ENCODE data around the gene DSCAM.

DSCAM gene

DNA sequence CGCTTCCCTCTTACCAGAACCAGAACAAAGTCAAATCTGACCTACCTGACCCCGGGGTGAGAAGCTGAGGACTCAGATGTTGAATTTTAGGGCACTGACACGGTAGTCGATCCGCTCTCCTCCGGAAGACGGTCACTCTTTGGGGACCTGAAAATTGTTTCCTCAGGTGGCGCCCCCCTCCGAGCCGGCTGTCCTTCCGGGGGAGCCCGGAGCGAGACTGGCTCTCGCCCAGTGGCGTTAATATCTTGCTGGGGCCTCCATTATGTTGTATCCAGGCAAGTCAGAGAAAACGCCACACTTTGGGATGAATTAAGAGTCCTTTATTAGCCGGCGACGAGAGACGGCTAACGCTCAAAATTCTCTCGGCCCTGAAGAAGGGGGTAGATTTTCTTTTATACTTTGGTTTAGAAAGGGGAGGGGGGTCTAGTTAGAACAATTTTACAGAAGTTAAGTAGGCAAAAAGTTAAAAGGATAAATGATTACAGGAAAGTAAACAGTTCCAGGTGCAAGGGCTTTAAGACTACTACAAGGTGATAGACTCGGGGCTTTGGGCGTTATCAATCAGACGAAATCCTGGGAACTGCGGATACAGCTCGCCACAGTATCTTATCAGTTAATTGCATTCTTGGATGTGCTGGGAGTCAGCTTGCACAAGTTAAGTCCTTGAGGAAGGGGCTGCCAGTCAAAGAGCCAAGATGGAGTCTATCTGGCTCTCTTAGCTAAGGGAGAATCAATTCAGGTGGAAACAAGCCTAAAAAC, 269.5 kb downstream of the DSCAM start:
- FAIRE-seq (no peak), DNase-seq (ENCODE audit: insufficient read length) (no peak)
- TF ChIP-seq TAF1 (IDR thresholded peaks at IDR 0.05; ENCODE audit: borderline replicate concordance, low read depth, low read length): no peak

DNA sequence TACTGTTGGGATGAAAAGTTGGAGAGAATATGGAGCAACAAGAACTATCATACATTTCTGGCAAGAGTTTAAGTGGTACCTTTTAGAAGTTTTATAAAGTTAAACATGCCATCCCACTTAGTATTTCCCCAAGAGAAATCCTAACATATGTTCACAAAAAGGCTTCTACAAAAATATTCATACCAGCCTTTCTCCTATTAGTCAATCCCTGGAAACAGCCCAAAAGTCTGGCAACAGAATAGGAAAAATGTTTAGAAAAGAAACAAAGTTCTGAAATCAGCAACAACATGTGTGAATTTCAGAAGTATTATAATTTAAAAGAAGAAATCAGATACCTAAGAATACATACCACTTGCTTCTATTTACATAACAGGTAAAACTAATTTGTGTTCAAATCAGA, 271.0 kb downstream of the DSCAM start:
- DNase-seq (ENCODE audit: insufficient read length): no peak
- FAIRE-seq: no peak

DNA sequence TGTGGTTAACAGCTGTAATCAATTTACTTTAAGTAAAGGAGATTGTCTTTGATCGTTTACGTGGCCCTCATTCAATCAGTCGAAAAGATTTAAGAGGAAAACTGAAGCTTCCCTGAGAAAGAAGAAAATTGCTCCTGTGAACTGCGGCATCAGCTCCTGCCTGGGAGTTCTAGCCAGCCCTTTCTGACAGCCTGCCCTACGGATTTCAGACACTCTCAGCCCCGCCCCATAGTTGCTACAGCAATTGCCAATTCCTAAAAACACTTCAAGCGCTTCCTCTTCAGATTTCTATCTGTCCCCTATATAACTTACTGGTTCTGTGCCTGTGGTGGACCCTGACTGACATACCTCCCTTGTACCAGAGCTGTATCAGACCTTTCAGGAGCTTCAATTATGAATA, 277.6 kb downstream of the DSCAM start:
- no peak for FAIRE-seq
- TF ChIP-seq POLR2A (IDR thresholded peaks at IDR 0.05; ENCODE audit: low read depth, low read length): no peak
- no peak for TF ChIP-seq POLR2AphosphoS5 (IDR thresholded peaks at IDR 0.05; ENCODE audit: low read depth, low read length)
- no peak for TF ChIP-seq TAF1 (IDR thresholded peaks at IDR 0.05; ENCODE audit: borderline replicate concordance, low read depth, low read length)
- DNase-seq (ENCODE audit: insufficient read length): no peak

More for the DNA sequence above, 271.0 kb downstream of the DSCAM start:
- TF ChIP-seq POLR2A (IDR thresholded peaks at IDR 0.05; ENCODE audit: low read depth, low read length): no peak

DNA sequence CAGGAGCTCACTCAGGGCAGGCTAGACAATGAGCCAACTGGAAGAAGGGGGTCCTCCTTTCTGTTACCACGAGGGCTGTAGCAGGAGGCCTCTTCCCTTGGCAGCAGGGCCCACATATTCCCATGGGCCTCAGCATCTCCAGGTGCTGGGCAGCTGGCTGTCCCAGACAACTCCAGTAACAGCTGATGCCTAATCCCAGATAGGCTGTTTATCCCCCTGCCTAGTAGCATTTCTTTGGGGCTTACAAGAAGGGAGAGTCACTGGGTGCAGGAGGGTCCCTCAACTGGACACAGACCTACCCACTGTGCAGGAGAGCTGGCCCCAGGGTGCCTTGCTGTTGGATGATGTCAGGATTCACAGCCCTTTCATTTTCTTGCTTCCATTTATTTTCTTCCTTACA, 278.2 kb downstream of the DSCAM start:
- FAIRE-seq (no peak), DNase-seq (ENCODE audit: insufficient read length) (no peak)
- TF ChIP-seq POLR2A (IDR thresholded peaks at IDR 0.05; ENCODE audit: low read depth, low read length): no peak

DNA sequence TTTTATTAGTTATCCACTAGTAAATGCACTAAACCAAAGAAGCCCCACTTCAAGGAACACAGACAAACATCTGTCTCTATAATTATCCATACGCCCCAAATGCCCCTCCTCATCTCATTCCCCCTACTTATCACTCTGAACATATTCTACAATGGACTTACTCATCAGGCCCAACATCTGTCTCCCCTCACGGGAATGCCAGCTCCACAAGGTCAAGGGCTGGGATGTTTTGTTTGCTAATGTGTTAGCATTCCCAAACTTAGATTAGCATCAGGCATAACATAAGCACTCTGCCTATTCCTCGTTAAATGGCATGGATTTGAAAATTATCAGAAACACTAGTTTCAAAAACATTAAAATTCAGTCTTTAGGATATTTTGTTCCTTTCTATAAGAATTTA, 279.5 kb downstream of the DSCAM start:
- FAIRE-seq (no peak), DNase-seq (ENCODE audit: insufficient read length) (no peak)
- TF ChIP-seq TAF1 (IDR thresholded peaks at IDR 0.05; ENCODE audit: borderline replicate concordance, low read depth, low read length) (no peak), POLR2A (IDR thresholded peaks at IDR 0.05; ENCODE audit: low read depth, low read length) (no peak), POLR2AphosphoS5 (IDR thresholded peaks at IDR 0.05; ENCODE audit: low read depth, low read length) (no peak)

DNA sequence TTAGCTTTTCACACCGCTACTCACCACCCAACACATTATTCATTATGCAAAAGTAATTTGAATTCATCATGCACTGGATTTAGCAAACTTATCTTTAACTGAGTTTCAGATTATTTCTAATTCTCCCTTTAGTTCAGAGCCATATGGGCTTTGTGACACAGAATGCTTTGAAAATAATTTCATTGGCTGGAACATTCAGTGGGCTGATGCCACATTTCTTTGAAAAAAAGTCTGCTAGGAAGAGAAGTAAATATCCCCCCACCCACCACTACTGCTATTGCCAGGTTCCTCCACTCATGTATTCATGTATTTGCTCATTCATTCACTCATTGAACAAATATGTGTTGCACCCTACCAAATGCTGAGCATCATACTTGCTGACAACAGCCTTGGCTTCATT, 280.5 kb downstream of the DSCAM start:
- FAIRE-seq (no peak), DNase-seq (ENCODE audit: insufficient read length) (no peak)
- no peak for TF ChIP-seq TAF1 (IDR thresholded peaks at IDR 0.05; ENCODE audit: borderline replicate concordance, low read depth, low read length)
- TF ChIP-seq POLR2AphosphoS5 (IDR thresholded peaks at IDR 0.05; ENCODE audit: low read depth, low read length): no peak
- no peak for TF ChIP-seq POLR2A (IDR thresholded peaks at IDR 0.05; ENCODE audit: low read depth, low read length)

DNA sequence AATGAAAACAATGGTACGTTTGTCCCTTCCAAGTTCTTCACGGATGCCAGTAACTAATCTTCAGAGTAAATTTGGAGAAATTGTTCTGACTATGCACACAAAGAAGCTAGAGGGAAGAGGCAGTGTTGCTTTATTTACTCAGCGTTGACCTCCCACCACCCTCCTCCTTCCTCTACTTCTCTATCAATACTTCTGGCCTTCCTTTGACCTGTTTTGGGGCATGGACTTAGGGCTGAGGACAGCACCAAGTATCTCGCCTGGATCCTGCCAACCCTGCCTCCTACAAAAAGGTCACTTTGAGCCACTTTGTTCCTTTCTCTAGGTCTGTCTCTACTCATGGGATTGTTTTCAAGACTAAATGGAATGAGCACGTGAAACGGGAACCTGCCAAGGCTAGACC, 282.6 kb downstream of the DSCAM start:
- no peak for FAIRE-seq
- TF ChIP-seq TAF1 (IDR thresholded peaks at IDR 0.05; ENCODE audit: borderline replicate concordance, low read depth, low read length) (no peak), POLR2AphosphoS5 (IDR thresholded peaks at IDR 0.05; ENCODE audit: low read depth, low read length) (no peak), POLR2A (IDR thresholded peaks at IDR 0.05; ENCODE audit: low read depth, low read length) (no peak)
- DNase-seq (ENCODE audit: insufficient read length): no peak

DNA sequence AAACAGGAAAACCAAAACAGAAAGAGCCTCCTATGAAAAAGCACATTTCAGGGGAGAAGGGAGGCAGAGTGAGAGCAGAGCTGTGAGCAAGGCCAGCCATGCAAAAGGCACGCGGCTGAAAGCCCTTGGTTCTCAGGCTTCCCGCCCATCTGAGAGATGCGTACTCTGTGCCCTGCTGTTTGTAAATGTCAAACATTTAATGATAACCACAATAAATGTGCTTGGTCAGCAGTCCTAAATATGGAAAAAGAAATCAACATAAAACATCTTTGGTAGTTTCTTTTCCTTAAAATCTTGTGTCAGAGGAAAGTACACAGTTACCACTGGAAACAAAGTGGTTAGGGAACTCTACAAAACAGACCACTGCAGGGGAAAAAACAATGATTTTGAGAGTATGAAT, 283.1 kb downstream of the DSCAM start:
- FAIRE-seq (no peak), DNase-seq (ENCODE audit: insufficient read length) (no peak)
- no peak for TF ChIP-seq TAF1 (IDR thresholded peaks at IDR 0.05; ENCODE audit: borderline replicate concordance, low read depth, low read length)
- TF ChIP-seq POLR2A (IDR thresholded peaks at IDR 0.05; ENCODE audit: low read depth, low read length): no peak
- no peak for TF ChIP-seq POLR2AphosphoS5 (IDR thresholded peaks at IDR 0.05; ENCODE audit: low read depth, low read length)

DNA sequence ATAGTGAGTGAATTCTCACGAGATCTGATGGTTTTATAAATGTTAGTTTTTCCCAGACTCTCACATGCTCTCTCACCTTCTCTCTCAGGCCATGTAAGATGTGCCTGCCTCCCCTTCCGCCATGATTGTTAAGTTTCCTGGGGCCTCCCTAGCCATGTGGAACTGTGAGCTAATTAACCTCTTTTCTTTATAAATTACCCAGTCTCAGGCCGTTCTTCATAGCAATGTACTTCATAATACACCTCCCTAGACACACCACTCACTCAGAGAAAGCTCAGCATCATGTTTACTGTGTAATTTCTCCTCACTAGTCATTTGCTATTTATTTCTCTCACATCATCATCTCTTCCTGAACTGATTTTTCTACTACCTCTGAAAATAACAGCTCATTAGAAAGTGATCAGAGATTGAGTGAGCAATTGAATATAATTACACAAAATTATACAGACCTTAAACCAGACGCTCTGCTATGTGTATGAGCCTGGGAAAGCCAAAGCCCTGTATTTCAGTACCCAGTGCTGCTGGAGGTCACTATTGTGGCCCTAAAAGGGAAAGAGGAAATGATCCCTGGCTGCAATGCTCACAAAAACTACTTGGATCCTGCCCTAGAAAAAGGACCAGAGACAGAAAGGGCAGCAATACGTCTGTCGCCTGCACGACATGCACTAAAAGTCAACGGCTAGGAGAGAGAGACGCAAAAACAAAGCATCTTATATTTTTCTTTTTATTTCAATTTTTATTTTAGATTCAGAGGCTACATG, 284.5 kb downstream of the DSCAM start:
- no peak for DNase-seq (ENCODE audit: insufficient read length)
- no peak for FAIRE-seq
- TF ChIP-seq POLR2AphosphoS5 (IDR thresholded peaks at IDR 0.05; ENCODE audit: low read depth, low read length) (no peak), POLR2A (IDR thresholded peaks at IDR 0.05; ENCODE audit: low read depth, low read length) (no peak), TAF1 (IDR thresholded peaks at IDR 0.05; ENCODE audit: borderline replicate concordance, low read depth, low read length) (no peak)

DNA sequence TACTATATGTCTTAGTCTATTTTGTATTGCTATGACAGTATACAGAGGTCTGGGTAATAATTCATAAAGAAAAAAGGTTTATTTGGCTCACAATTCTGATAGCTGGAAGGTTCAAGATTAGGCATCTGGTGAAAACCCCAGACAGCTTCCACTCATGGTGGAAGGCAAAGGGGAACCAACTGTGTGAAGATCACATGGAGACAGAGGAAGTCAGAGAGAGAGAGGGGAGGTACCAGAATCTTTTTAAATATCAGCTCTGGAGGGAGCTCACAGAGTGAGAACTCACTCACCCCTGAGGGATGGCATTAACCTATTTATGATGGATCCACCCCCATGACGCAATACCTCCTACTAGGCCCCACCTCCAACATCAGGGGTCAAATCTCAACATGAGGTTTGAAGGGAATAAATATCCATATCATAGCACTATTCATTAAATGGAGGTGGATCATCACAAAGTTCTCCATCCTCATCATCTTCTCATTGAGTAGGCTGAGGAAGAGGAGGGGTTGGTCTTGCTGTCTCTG, 290.5 kb downstream of the DSCAM start:
- DNase-seq (ENCODE audit: insufficient read length): no peak
- TF ChIP-seq TAF1 (IDR thresholded peaks at IDR 0.05; ENCODE audit: borderline replicate concordance, low read depth, low read length) (no peak), POLR2AphosphoS5 (IDR thresholded peaks at IDR 0.05; ENCODE audit: low read depth, low read length) (no peak), POLR2A (IDR thresholded peaks at IDR 0.05; ENCODE audit: low read depth, low read length) (no peak)
- FAIRE-seq: no peak

DNA sequence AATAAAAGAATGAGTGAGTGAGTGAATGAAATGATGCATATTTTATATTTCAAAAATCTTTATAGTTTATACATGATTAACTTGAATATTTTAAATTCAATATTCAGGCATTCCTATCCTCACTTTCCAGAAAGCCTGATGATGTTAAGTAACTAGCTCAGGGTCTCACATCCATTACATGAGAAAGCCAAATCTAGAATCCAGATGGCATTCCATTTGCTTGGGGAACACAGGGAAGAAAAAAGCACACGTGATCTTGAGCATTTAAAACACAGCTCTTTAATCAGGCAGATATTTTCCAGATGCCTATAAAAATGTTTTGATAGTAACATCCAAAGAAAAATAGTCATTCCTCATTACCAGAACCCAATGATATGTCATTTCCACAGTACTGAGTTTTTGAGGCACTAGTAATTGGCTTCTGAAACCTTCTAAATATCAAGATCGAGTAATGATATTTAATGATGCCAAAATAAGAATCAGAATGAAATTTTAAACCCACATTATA, 291.9 kb downstream of the DSCAM start:
- no peak for FAIRE-seq
- no peak for DNase-seq (ENCODE audit: insufficient read length)
- TF ChIP-seq POLR2A (IDR thresholded peaks at IDR 0.05; ENCODE audit: low read depth, low read length) (no peak), POLR2AphosphoS5 (IDR thresholded peaks at IDR 0.05; ENCODE audit: low read depth, low read length) (no peak)

DNA sequence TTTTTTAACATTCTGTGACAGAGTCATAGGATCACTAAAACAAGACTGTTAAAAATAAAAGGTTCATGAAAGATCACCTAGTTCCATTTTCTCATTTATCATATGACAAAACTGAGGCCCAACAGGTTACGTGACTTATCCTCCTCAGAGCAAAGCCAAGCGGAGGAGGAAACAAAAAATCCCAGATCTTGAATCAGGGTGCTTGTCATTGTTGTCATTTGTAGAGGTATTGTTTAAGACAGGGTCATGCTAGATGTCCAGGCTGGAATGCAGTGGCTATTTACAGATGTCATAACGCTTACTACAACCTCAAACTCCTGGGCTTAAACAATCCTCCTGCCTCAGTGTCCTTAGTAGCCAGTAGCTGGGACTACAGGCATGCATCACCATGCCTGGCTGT, 293.2 kb downstream of the DSCAM start:
- DNase-seq (ENCODE audit: insufficient read length): no peak
- no peak for FAIRE-seq
- no peak for TF ChIP-seq POLR2A (IDR thresholded peaks at IDR 0.05; ENCODE audit: low read depth, low read length)
- no peak for TF ChIP-seq TAF1 (IDR thresholded peaks at IDR 0.05; ENCODE audit: borderline replicate concordance, low read depth, low read length)
- TF ChIP-seq POLR2AphosphoS5 (IDR thresholded peaks at IDR 0.05; ENCODE audit: low read depth, low read length): no peak
